H1 (cell line): ENCODE data around the gene PRKAA2. TPM values are rescaled to one million over a fixed set of nuclear protein-coding genes. Genes with fewer than 3 reads are reported as not detected.

Source experiments
- CTCF ChIA-PET: fragments of 300-600 bp; sonication (Branson Sonifier 250); formaldehyde crosslinking; loops from one replicate; lab custom pipeline; 2021; ENCODE audit not compliant: partially characterized antibody; lab: Charles Lee
- POLR2A ChIA-PET: fragments of 300-600 bp; sonication (Branson Sonifier 250); formaldehyde crosslinking; loops from one replicate; lab custom pipeline; 2021; ENCODE audit warnings: inconsistent platforms; ENCODE audit not compliant: partially characterized antibody; lab: Charles Lee
- DNase-seq, 2 experiments: peaks; one replicate each; pipeline versions ENCODE4 v3.0.0 to v3.0.0-alpha.2; 2010 to 2022; ENCODE audit warnings: low spot score in 2 of 2, low read depth in 1 of 2, mixed read lengths in 1 of 2
- FAIRE-seq: peaks from 2 replicates; lab custom pipeline; 2011; peaks lifted over from hg19 to GRCh38; lab: Jason Lieb, UNC
- H2AFZ ChIP-seq: 2 replicates; pipeline ENCODE4 v1.8.1; 2012; ENCODE audit warnings: low read length, inconsistent platforms
- H2AK5ac ChIP-seq: 2 replicates; pipeline ENCODE4 v1.6.1; 2013; ENCODE audit warnings: low read depth, low read length
- H2BK120ac ChIP-seq: replicated peaks from 2 replicates; pipeline ENCODE3; 2013; ENCODE audit warnings: low read depth, low read length, inconsistent platforms
- H2BK12ac ChIP-seq: 2 replicates; pipeline ENCODE4 v1.6.1; 2013; ENCODE audit warnings: low read depth, low read length
- H2BK15ac ChIP-seq: 2 replicates; pipeline ENCODE4 v1.6.1; 2013; ENCODE audit warnings: low read length
- H2BK20ac ChIP-seq: 2 replicates; pipeline ENCODE4 v1.6.1; 2013; ENCODE audit warnings: low read length
- H2BK5ac ChIP-seq: 2 replicates; pipeline ENCODE4 v1.6.1; 2013; ENCODE audit warnings: low read depth, low read length
- H3K14ac ChIP-seq: 2 replicates; pipeline ENCODE4 v1.6.1; 2013; ENCODE audit warnings: inconsistent platforms; ENCODE audit not compliant: insufficient read length
- H3K18ac ChIP-seq: 2 replicates; pipeline ENCODE4 v1.6.1; 2013; ENCODE audit warnings: low read length; ENCODE audit errors: extremely low read depth
- H3K23ac ChIP-seq: 2 replicates; pipeline ENCODE4 v1.6.1; 2013; ENCODE audit warnings: inconsistent platforms; ENCODE audit not compliant: insufficient read length
- H3K23me2 ChIP-seq: 2 replicates; pipeline ENCODE4 v1.6.1; 2013; ENCODE audit warnings: low read depth, low read length
- H3K27ac ChIP-seq: 2 replicates; pipeline ENCODE4 v1.6.1; 2011; ENCODE audit warnings: low read depth, low read length, inconsistent platforms
- H3K27me3 ChIP-seq, 4 experiments: replicated peaks in 1 of 4; 1 replicate in 1 of 4; 2 replicates in 3 of 4; pipeline versions ENCODE4 v1.6.1 to v1.8.1; 2011 to 2013; ENCODE audit warnings: low read length in 3 of 4, mild to moderate bottlenecking in 3 of 4, inconsistent platforms in 2 of 4, mixed read lengths in 2 of 4, moderate library complexity in 1 of 4; ENCODE audit not compliant: control insufficient read depth in 3 of 4, insufficient read depth in 3 of 4; ENCODE audit errors: extremely low read depth in 1 of 4
- H3K36me3 ChIP-seq, 4 experiments: 2 replicates each; pipeline versions ENCODE4 v1.6.1 to v1.8.1; 2011 to 2013; ENCODE audit warnings: mild to moderate bottlenecking in 4 of 4, low read length in 3 of 4, moderate library complexity in 2 of 4, control low read depth in 1 of 4, inconsistent platforms in 1 of 4; ENCODE audit not compliant: insufficient read depth in 4 of 4, control insufficient read depth in 2 of 4
- H3K4ac ChIP-seq: replicated peaks from 2 replicates; pipeline ENCODE3; 2013; ENCODE audit warnings: low read length, low read depth, mixed read lengths, inconsistent platforms; ENCODE audit not compliant: insufficient read length
- H3K4me1 ChIP-seq, 4 experiments: replicated peaks in 1 of 4; 1 replicate in 1 of 4; 2 replicates in 3 of 4; pipeline versions ENCODE4 v1.6.1 to v1.8.1; 2011 to 2013; ENCODE audit warnings: low read length in 3 of 4, inconsistent platforms in 2 of 4, mixed read lengths in 1 of 4; ENCODE audit not compliant: insufficient read depth in 4 of 4, control insufficient read depth in 3 of 4
- H3K4me2 ChIP-seq, 2 experiments: 2 replicates each; pipeline versions ENCODE4 v1.6.1 to v1.8.1; 2011 to 2013; ENCODE audit warnings: low read depth in 2 of 2, low read length in 2 of 2, control low read depth in 1 of 2, inconsistent platforms in 1 of 2, mild to moderate bottlenecking in 1 of 2; ENCODE audit not compliant: insufficient read depth in 1 of 2
- H3K4me3 ChIP-seq, 4 experiments: fragments of 200-600, 300-600 bp in 1 of 4; sonication (generic), shearing (Covaris generic), sonication (Bioruptor Twin) in 1 of 4; 2 replicates each; pipeline versions ENCODE4 v1.5.1 to v1.8.1; 2011 to 2016; ENCODE audit warnings: low read length in 4 of 4, low read depth in 3 of 4, control low read depth in 2 of 4, inconsistent platforms in 2 of 4, mild to moderate bottlenecking in 2 of 4, mixed read lengths in 1 of 4, moderate library complexity in 1 of 4; ENCODE audit not compliant: insufficient read depth in 2 of 4; ENCODE audit errors: extremely low read depth in 1 of 4
- H3K56ac ChIP-seq: replicated peaks from 2 replicates; pipeline ENCODE3; 2013; ENCODE audit warnings: low read depth, mild to moderate bottlenecking, mixed read lengths, low read length, inconsistent platforms; ENCODE audit not compliant: insufficient read length
- H3K79me1 ChIP-seq: 2 replicates; pipeline ENCODE4 v1.6.1; 2013; ENCODE audit warnings: low read depth, low read length, control low read depth
- H3K79me2 ChIP-seq, 2 experiments: 2 replicates each; pipeline versions ENCODE4 v1.6.1 to v1.8.1; 2012 to 2013; ENCODE audit warnings: low read length in 2 of 2, mild to moderate bottlenecking in 2 of 2, inconsistent platforms in 1 of 2; ENCODE audit not compliant: insufficient read depth in 2 of 2, control insufficient read depth in 1 of 2
- H3K9ac ChIP-seq, 4 experiments: replicated peaks in 1 of 4; 1 replicate in 1 of 4; 2 replicates in 3 of 4; pipeline versions ENCODE4 v1.6.1 to v1.8.1; 2011 to 2013; ENCODE audit warnings: low read depth in 3 of 4, low read length in 3 of 4, control low read depth in 2 of 4, mild to moderate bottlenecking in 2 of 4, moderate library complexity in 2 of 4, inconsistent platforms in 1 of 4; ENCODE audit errors: extremely low read depth in 1 of 4
- H3K9me3 ChIP-seq, 2 experiments: 2 replicates each; pipeline versions ENCODE4 v1.6.1 to v1.8.1; 2012 to 2013; ENCODE audit warnings: mild to moderate bottlenecking in 2 of 2, moderate library complexity in 2 of 2, control low read depth in 1 of 2, inconsistent platforms in 1 of 2, low read depth in 1 of 2, low read length in 1 of 2, mixed read lengths in 1 of 2; ENCODE audit not compliant: insufficient read depth in 2 of 2
- H4K20me1 ChIP-seq, 2 experiments: replicated peaks in 1 of 2; 2 replicates each; pipeline versions ENCODE3 to v1.8.1; 2011 to 2013; ENCODE audit warnings: inconsistent platforms in 2 of 2, low read length in 2 of 2, mild to moderate bottlenecking in 1 of 2; ENCODE audit not compliant: insufficient read depth in 2 of 2, control insufficient read depth in 1 of 2
- H4K5ac ChIP-seq: 2 replicates; pipeline ENCODE4 v1.6.1; 2013; ENCODE audit warnings: low read length, low read depth, mixed read lengths, inconsistent platforms; ENCODE audit not compliant: insufficient read length
- H4K8ac ChIP-seq: 2 replicates; pipeline ENCODE4 v1.8.0; 2013; ENCODE audit warnings: mild to moderate bottlenecking, moderate library complexity, low read length, inconsistent platforms; ENCODE audit not compliant: insufficient read depth; ENCODE audit errors: extremely low read depth
- H4K91ac ChIP-seq: replicated peaks from 2 replicates; pipeline ENCODE3; 2013; ENCODE audit warnings: low read length, mixed read lengths, inconsistent platforms; ENCODE audit not compliant: insufficient read length
- E2F6 ChIP-seq: IDR thresholded peaks from 2 replicates; pipeline ENCODE4 v1.6.1; 2012; ENCODE audit warnings: inconsistent platforms
- EGR1 ChIP-seq: IDR thresholded peaks from 2 replicates; pipeline ENCODE4 v1.6.1; 2011; ENCODE audit warnings: low read depth, low read length, borderline replicate concordance
- JUN ChIP-seq: IDR thresholded peaks from 2 replicates; pipeline ENCODE4 v1.6.1; 2011; ENCODE audit warnings: low read depth, mild to moderate bottlenecking, improper control_type of control experiment, low read length
- NRF1 ChIP-seq: IDR thresholded peaks from 2 replicates; pipeline ENCODE4 v1.6.1; 2011; ENCODE audit warnings: mild to moderate bottlenecking, low read depth, low read length, improper control_type of control experiment
- SIX5 ChIP-seq: IDR thresholded peaks from 2 replicates; pipeline ENCODE4 v1.6.1; 2011; ENCODE audit warnings: mild to moderate bottlenecking, low read depth, low read length
- SP2 ChIP-seq: IDR thresholded peaks from 2 replicates; pipeline ENCODE4 v1.6.1; 2012; ENCODE audit warnings: mild to moderate bottlenecking, low read length, inconsistent platforms
- TAF7 ChIP-seq: optimal IDR thresholded peaks from 2 replicates; pipeline ENCODE3; 2011; ENCODE audit warnings: low read depth, mild to moderate bottlenecking, inconsistent platforms, low read length, moderate library complexity, borderline replicate concordance
- WGBS, 2 experiments: shearing (Covaris generic) in 1 of 2; methylation state at CpG; one replicate each; pipeline versions ENCODE4 v1.1.6 to v1.1.7; 2013 to 2015; ENCODE audit warnings: low lambda C conversion rate in 2 of 2, mixed read lengths in 2 of 2, inconsistent platforms in 1 of 2, low coverage in 1 of 2, missing lambda C conversion rate in 1 of 2; ENCODE audit not compliant: insufficient replicate concordance in 2 of 2, insufficient coverage in 1 of 2, insufficient read length in 1 of 2; ENCODE audit errors: extremely low coverage in 1 of 2, missing lambda C conversion rate in 1 of 2; 5-methylcytosine and 5-hydroxymethylcytosine counted together
- polyA plus RNA-seq, 7 experiments: library from polyadenylated mRNA; depleted of rRNA in 3 of 7; stranded (reverse) in 5 of 7; unstranded in 2 of 7; fragments of >200 nt in 5 of 7; fragments of 200-250 nt in 2 of 7; gene quantifications; 1 replicate in 5 of 7; 2 replicates in 1 of 7; 4 replicates in 1 of 7; pipeline versions ENCODE4 v1.2.1 to v1.2.3, GENCODE V29; 2011 to 2013; ENCODE audit warnings: missing spikeins in 2 of 7, mixed read lengths in 2 of 7
- total RNA-seq: library from RNA; stranded (reverse); fragmentation: NEBNext Ultra II Directional; extraction: Animal tissue kit (Norgen Biotek cat#: 25700); gene quantifications from 2 replicates; pipeline ENCODE4 v1.2.1, GENCODE V29; 2021

The PRKAA2 gene
- total and polyA plus RNA-seq, 2 of the 8 experiments (the other 6 are each of a cell fraction or from before 2014, with no cell fraction given), result 2.6 to 6.4 TPM

- ChIA-PET CTCF (interaction anchor here (3.5 to 5.2 kb wide), 2 partner anchors 48 to 64 kb away, joined by 30 to 39 read pairs; partner anchors contain the start of gene FYB2), POLR2A (no interaction called here)
- no peak overlapping the region for H2BK15ac ChIP-seq
- no peak for DNase-seq
- no peaks in the 10 kb centered on the region for H4K20me1 ChIP-seq
- 83% methylated on average over 2 of the region's 2 CpGs; no CpG with 5 or more reads in 1 of the 2 experiments for WGBS, 2 experiments
- no peaks in the 10 kb centered on the region for H3K4me1 ChIP-seq
- H3K18ac ChIP-seq, result no peak overlapping the region
- H2BK120ac ChIP-seq, result no peak overlapping the region
- H3K4ac ChIP-seq, result no peak overlapping the region
- no peak overlapping the region for H3K4me2 ChIP-seq
- H3K27ac ChIP-seq, result no peak overlapping the region
- H3K79me2 ChIP-seq, result no peaks in the 10 kb centered on the region
- no peak for FAIRE-seq
- no peak overlapping the region for H2AFZ ChIP-seq
- no peak overlapping the region for H4K91ac ChIP-seq
- no peak overlapping the region for H3K56ac ChIP-seq
- no peak overlapping the region for H3K4me3 ChIP-seq
- no peaks in the 10 kb centered on the region; the same call in 1 of the 2 replicates for H3K23me2 ChIP-seq
- no peak overlapping the region for H3K14ac ChIP-seq
- no peaks in the 10 kb centered on the region for H3K27me3 ChIP-seq
- no peak overlapping the region for H3K23ac ChIP-seq
- H2BK5ac ChIP-seq, result no peak overlapping the region
- no peaks in the 10 kb centered on the region for H3K9me3 ChIP-seq
- no peaks in the 10 kb centered on the region for H3K79me1 ChIP-seq
- no peak overlapping the region for H4K5ac ChIP-seq
- H3K36me3 ChIP-seq, result no peaks in the 10 kb centered on the region
- H2BK20ac ChIP-seq, result no peak overlapping the region
- H2BK12ac ChIP-seq, result no peak overlapping the region
- no peak overlapping the region for H3K9ac ChIP-seq
- no peak overlapping the region for H2AK5ac ChIP-seq
- no peak overlapping the region for H4K8ac ChIP-seq
- no peak for TF ChIP-seq JUN
- TF ChIP-seq TAF7, result no peak
- TF ChIP-seq EGR1, result no peak
- no peak for TF ChIP-seq SIX5
- TF ChIP-seq SP2, result no peak
- TF ChIP-seq NRF1, result no peak
- no peak for TF ChIP-seq E2F6
Measured at GRCh38 chr1:56755911-56756310, 110.8 kb downstream of the PRKAA2 start.
